ENCODE data around the gene WDR86.

Gene WDR86

GRCh38 chr7:151406051-151406875, 3.6 kb downstream of the WDR86 start:
- no peak for DNase-seq

DNA sequence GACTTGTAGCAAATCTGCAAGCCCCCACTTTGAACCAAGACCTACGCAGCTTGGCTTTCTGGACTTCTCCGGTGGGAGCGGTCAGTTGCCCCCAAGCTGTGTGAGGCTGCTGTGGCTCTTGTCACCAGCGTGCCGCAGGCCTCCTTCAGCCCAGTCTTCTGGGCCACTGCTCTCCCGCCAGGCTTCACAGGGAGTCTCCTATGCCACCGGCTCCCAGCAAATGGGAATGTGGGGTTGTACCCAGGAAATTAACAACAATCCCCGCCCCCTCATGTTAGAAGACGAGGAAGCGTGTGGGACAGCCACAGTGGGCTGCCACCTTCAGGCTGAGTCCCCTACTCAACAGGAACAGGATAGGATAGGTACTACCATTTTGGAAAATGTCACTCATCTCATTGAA, 4.2 kb downstream of the WDR86 start:
- DNase-seq = no peak

GRCh38 chr7:151405056-151405455, 4.8 kb downstream of the WDR86 start:
- no peak for DNase-seq

DNA sequence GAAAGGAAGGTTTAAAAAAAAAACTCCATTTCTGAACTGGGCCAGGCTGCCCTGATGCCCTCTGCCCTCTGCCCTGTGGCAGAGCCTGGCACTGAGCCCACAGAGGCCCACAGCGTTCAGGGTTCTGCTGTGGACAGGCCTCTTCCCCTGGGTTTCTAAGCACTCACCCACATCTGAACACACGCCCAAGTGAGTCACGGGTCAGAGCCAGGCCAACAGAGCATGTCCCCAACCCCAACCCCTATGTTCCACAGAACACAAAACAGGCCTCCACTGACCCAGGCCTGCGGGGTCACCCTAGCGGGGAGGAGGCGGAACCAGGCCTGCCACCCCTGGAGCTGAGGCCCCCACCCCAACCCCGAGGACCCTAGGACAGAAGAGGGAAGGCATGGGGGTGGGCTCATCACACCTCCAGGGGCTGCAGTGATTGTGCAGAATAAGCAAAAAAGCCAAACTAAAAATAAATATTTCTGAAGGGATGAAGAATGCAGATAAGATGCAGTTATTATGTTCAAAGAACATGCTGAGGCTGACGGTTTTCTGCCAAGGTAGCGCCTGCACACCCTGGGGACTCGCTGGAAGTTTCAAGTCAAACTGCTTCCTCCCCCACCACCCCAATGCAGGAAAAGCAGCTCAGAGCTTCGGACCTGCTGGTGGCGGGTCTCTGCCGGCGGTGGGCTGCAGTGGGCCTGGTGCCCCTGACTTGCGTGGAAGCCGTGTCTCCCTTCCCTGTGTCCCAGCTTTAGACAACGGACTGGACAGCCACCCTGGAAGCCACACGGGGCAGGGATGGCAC, 5.4 kb downstream of the WDR86 start:
- DNase-seq = peak; percentile 19

DNA sequence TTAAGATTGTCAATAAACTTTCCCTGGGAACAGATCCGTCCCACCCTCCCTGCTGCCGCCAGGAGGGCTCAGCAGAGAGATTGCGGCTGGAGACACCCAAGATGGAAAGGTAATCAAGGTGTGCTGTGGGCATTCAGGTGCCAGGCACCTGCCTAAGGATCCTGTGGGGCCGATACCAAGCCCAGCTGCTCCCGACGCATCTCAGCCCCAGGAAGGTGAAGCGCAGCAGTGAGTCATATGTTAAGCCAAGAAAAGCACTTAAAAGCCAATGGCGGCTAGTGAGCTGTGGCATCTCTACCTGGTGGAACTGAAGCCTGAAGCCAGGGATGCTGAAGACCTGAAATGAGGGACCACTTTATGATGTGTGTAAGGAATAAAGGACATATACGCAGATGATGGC, 6.1 kb downstream of the WDR86 start:
- no peak for DNase-seq

DNA sequence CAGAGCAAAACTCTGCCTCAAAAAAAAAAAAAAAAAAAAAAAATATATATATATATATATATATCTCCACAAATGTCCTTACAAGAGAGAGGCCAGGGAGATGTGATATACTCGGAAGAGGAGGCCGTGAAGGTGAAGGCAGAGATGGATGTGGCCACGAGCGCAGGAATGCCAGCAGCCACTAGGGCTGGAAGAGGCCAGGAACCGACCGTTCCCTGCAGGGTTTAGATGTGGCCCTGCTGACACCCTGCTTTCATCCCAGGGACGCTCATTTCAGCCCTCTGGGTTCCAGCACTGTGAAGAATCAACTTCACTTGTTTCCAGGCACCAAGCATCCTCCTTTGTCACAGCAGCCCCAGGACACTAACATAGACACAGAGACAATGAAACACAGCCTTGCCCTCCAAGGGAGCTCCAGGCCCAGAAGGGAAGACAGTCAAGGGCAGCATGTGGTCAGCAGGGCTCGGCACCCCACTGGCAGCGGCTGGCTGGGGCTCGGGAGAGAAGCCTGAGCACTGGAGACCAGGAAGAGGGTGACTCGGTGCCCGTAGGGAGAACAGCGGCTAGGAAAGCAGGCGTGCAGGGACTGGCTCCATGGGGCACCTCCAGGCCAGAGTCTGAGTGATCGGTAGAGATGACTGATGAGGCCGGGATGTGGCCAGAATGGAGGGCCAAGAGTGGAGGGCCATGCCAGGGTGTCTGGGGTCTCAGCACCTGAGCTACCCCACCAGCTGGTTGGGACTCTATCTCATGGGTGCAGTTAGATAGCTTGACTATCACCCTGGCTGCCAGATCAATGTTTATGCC, 7.6 kb downstream of the WDR86 start:
- DNase-seq = no peak

GRCh38 chr7:151400626-151401315, 9.1 kb downstream of the WDR86 start:
- no peak for DNase-seq

DNA sequence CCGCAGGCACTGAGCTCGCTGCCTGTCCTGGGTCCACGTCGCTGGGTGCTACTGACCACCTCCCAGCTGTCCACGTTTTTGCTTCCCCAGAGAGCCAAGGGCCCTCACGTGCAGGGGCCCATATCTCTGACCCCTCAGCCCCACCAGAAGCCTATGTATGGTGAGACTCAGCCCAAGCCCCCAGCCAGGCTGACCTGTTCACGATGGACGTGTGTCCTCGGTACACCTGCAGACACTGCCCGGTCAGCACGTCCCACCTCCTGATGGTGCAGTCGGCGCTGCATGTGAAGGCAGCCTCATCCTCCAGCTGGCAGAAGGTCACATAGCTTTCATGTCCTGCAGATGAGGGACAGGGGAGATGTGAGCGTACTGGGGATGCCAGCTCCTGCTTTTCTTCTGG, 9.9 kb downstream of the WDR86 start:
- DNase-seq = no peak

GRCh38 chr7:151399305-151399601, 10.6 kb downstream of the WDR86 start:
- DNase-seq = no peak

DNA sequence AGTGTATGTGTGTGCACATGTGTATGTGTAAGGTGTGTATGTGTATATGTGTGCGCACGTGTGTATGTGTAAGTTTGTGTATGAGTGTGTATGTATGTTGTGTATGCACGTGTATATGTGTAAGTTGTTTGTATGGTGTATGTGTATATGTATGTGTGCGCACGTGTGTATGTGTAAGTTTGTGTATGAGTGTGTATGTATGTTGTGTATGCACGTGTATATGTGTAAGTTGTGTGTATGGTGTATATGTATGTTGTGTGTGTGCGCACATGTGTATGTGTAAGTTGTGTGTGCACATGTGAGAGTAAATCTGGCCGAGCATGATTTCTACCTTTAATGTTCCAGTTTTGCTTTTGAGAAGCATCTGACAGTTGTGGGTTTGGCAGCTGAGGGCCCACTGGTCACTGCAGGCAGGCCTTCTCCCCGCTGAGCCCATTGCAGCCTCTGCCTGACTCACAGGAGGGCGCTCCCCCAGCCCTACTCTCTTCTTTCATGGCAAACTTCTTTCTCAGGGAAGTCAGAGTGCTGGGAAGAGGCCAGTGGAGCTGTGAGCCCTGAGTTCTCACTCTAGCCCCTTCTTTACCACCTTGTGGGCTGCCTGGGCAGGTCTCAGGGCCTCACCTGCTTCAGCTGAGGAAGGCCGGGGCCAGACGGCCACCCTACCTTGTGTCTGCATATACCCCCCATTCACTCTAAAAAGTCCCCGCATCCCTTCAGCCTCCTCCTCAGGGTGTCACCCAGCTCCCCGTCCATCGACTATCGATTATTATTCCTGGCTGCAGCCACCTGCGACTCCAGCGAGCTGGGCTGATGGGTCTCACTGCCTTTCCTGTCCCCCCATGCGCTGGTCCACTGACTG, 11.2 kb downstream of the WDR86 start:
- DNase-seq = no peak

GRCh38 chr7:151397026-151397425, 12.8 kb downstream of the WDR86 start:
- no peak for DNase-seq

DNA sequence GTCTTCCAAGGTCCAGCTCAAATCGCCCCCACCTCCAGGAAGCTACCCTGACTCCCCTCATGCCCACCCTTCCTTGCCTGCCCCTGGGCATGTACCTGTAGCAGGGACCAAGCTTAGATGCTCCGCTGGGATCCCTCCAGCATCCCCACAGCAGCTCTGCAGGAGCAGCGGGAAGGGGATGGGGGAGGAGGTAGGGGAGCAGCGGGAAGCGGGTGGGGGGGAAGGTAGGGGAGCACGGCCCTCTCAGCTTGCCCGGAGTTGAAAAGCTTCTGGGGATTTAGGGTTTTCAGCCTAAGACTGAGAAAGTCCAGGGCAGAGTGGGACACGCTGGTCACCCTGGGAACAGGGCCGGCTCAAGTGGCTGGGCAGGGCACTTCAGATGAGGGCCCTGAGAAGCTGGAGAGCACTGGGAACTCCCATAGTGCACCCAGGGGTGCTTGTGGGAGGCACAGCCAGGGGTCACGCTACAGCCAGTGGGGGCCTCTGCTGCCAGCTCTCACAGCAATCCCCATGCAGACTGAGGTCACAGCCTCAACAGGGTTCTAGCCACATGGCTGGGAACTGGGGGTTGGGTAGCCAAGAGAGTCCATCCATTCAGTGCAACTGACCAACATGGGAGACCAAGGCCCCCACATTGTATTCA, 13.4 kb downstream of the WDR86 start:
- DNase-seq = no peak

DNA sequence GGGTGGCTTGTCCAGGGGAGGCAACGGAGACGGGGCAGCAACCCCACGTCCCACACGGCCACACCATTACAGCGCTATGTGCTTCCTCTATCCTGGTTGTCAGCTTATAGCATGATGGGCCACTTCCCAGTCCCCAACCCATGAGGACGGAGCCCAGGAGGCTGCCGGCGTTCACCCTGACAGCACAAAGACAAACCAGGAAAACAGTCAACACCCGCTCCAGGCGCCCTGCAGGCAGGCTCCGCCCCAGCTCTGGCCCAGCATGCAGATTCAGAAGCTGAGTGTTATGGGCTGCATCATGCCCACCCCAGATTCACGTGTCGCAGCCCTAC, 14.8 kb downstream of the WDR86 start:
- no peak for DNase-seq

DNA sequence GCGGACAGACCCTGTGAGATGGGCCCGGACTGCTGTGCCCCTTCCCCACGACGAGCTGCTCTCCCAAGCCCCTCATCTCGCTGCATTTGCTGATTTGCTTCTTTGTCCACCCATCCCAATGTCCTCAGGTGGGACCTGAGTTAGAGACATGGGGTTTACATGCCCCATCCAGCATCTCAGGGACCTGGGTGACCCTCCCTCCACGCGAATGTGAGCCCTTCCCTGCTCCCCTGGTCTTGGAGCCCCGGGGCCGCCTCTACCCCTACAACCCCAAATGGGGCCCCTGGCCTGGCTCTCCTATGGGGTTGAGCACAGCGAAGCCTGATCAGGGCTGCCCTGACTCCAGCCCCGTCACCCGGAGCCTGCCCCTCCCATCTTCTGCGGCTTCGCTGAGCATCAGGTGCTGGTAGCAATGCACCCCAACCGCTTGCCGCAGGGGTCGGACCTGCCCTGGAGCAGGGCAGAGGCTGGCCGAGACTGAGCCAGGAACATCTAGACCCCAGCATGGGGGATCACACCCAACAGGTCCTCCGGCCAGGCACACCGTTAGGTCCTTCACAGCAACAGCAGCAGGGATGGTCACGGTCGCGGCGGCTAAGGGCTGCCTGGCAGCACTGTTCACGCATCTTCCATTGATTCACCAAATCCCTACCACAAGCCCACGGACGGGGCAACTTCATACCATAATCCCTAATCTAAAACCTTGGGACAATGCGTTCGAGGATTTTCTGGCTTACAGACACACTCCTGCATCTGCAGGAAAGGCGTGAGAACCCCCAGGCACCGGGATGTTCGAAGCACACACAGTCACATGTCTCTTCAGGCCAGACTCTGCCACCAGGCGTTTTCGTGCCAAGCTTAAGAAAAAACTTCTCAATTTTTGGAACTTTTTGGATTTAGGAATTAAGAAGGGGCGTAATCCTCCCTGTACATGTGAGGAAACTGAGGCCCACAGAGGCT, 15.5 kb downstream of the WDR86 start:
- DNase-seq = no peak

DNA sequence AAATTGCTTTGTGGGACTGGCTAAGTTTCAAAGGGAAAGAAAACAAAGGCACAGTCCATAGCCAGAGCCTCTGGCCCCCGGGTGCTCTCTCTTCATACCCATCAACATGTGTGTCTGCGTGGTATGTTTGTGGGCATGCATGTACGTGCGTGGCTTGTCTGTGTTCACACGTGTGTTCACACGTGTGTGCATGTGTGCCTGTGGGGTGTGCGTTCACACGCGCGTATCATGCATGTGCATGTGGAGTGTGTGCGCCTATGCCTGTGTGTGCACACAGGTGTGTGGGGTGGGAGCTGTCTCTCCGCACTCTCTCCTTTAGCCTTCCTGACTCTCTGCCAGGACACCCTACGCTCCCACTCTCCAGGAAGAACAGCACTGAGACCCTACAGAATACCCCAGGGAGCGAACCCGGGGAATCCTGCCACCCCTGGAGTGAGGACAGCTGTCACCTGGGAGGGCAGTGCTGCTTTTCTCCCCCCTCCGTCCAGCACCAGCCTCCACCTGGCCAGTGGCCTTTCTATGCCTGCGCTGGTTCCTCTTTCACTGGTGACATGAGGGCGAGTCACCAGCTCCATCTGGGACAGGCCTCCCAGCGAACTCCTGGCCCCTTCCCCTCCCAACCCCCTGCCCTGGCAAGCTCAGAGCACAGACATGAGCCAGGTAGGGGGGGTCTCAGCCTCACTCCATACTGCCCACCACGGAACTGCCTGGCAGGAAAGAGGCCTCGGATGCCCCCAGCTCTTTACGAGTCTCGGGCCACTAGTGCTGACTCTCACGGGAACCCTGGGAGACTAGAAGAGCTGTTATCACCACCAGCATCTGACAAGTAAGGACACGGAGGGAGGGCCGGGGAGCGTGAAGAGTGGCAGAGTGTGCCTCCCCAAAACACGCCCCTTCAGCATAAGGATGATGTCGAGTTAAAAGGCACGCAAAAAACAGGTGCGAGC, 16.5 kb downstream of the WDR86 start:
- no peak for DNase-seq

GRCh38 chr7:151392426-151392825, 17.4 kb downstream of the WDR86 start:
- DNase-seq = no peak

- no peak for DNase-seq
Observed at GRCh38 chr7:151392002-151392401, 17.8 kb downstream of the WDR86 start.

- no peak for DNase-seq
Observed at GRCh38 chr7:151391358-151391730, 18.5 kb downstream of the WDR86 start.

Data from EL (cell line).